Measurements from ENCODE around the gene FAM13A.

- TF ChIP-seq, protein P1, sequence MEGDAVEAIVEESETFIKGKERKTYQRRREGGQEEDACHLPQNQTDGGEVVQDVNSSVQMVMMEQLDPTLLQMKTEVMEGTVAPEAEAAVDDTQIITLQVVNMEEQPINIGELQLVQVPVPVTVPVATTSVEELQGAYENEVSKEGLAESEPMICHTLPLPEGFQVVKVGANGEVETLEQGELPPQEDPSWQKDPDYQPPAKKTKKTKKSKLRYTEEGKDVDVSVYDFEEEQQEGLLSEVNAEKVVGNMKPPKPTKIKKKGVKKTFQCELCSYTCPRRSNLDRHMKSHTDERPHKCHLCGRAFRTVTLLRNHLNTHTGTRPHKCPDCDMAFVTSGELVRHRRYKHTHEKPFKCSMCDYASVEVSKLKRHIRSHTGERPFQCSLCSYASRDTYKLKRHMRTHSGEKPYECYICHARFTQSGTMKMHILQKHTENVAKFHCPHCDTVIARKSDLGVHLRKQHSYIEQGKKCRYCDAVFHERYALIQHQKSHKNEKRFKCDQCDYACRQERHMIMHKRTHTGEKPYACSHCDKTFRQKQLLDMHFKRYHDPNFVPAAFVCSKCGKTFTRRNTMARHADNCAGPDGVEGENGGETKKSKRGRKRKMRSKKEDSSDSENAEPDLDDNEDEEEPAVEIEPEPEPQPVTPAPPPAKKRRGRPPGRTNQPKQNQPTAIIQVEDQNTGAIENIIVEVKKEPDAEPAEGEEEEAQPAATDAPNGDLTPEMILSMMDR (IDR thresholded peaks at IDR 0.05): no peak
- TF ChIP-seq EZH2 (IDR thresholded peaks at IDR 0.05; ENCODE audit: borderline replicate concordance, insufficient read depth, low read depth, low read length, poor library complexity, severe bottlenecking): no peak
These were observed 375.8 kb downstream of the FAM13A start for GRCh38 chr4:88681209-88681608.
